ENCODE data around the gene FAM20C.
"Not testable (repeated sequence)": the region's sequence is repeated elsewhere in the genome, so short reads cannot be mapped to it uniquely, and the experiment has no call there.

Gene FAM20C

GRCh38 chr7:230274-230673 lies 37.9 kb downstream of the FAM20C start:
- DNase-seq: no peak

GRCh38 chr7:231030-231857 lies 38.9 kb downstream of the FAM20C start:
- DNase-seq: no peak

GRCh38 chr7:231858-232246 lies 39.5 kb downstream of the FAM20C start:
- no peak for DNase-seq

DNA sequence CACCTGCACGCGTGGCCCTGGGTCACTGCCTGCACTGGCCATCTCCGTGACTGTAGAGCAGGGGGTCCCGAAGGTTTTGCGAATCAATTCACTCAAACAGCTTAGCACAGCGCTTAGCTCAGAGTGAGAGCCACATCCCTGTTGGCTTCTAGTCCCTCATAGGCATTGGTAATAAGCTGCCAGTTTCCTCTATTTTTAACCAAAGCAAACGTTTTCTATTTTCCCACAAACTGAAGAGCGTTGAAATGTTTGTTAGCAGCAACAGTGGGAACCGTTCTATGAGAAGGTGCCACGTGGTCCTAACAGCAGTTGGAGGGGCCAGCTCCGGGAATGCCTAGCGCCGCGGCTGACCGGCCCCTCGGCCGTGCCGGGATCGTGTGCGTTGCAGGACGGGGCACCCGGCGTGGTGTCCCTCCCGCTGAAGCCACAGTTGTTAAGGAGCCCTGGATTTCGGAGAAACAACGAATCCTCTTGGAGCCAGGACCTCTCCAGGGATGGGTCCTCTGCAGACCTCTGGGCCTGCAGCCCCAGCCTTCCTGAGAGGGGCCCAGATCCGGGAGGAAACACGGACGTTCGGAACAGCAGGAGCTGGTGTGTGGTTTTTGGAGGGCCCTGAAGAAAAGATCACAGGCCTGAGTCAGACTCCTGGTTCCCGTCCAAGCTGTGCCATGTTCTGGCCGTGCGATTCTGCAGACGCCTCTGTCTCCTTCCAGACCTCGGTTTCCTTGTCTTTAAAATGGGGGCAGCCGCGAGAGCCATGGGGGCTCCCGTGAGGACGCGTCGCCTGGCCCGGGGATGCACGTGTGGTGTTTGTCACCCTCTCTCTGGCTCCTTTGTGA lies 40.3 kb downstream of the FAM20C start:
- DNase-seq: no peak

- no peak for DNase-seq
These were observed 41.1 kb downstream of the FAM20C start for GRCh38 chr7:233249-234035.

GRCh38 chr7:234051-234707 lies 41.8 kb downstream of the FAM20C start:
- DNase-seq: no peak

DNA sequence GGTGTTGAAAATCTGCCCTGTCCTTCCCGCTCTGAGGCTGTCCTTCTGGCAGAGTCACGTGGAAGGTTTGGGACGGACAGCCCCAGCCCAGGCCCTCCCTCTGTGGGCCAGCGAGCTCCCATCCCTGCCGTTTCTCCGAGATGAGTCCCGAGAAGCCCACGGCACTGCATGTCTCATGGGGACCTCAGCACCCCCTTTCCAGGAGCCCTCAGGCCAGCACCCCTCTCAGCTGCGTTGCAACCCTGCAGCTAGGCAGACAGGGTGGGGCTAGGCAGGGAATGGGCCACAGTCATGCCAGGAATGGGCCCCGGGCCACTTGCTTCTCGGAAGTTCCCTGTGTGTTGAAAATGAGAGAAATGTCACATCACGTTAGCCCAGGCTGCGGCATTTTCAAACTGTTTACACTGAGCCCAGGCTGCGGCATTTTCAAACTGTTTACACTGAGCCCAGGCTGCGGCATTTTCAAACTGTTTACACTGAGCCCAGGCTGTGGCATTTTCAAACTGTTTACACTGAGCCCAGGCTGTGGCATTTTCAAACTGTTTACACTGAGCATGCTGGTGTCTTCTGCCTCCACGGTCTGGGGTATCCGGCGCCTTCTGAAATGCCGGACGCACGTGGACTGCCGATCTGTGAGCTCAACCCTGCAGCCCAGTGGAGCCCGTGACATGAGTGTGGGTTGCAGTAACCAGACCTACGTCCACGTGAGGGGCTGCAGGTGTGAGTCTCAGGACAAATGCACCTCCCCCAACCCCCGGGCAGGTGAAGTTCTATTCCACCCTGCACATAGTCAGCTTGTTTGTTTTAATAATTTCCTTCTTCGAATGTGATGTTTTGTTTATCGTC lies 42.6 kb downstream of the FAM20C start:
- no peak for DNase-seq

- no peak for DNase-seq
These were observed 43.4 kb downstream of the FAM20C start for GRCh38 chr7:235576-236395.

- DNase-seq: no peak
These were observed 44.6 kb downstream of the FAM20C start for GRCh38 chr7:236967-237366.

- DNase-seq: no peak
These were observed 45.0 kb downstream of the FAM20C start for GRCh38 chr7:237385-237784.

DNA sequence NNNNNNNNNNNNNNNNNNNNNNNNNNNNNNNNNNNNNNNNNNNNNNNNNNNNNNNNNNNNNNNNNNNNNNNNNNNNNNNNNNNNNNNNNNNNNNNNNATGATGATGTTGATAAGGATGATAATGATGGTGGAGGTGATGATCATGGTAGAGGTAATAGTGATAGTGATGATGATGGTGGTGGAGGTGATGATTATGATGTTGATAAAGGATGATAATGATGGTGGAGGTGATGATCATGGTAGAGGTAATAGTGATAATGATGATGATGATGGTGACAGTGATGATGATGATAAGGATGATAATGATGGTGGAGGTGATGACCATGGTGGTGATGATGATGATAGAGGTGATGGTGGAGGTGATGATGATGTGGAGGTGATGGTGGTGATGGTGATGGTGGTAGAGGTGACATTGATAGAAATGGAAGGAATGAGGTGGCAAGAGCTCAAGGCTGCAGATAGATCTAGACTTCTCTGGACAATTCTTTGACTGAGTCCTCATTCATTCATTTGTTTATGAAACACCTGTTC lies 47.8 kb downstream of the FAM20C start:
- DNase-seq: no peak

DNA sequence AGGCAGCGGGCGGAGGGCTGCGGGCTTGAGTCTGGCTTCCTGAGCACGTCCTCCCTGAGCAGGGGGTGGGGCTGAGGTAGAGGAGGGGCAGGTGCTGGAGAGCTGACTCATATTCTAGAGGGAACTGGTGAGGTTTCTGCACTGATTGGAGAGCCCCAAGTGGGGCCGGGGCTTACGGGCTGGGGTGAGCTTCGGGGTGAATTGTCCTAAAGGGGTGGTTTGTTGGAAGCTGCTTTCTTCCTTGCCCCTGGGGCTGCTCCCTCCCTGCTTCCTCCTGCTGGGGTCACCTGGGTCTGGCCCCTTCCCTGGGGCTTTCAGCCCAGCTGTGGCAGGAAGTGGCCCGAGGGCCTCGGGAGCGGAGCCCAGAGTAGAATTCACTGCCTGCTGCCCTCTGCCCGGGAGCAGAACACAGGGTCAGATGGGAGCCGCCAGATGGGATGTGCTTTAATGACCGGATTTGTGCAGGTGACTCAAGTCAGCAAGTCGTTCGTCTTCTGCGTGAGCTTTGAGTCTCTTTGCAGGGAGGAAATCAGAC lies 48.6 kb downstream of the FAM20C start:
- no peak for DNase-seq

- no peak for DNase-seq
These were observed 49.1 kb downstream of the FAM20C start for GRCh38 chr7:241513-241912.

DNA sequence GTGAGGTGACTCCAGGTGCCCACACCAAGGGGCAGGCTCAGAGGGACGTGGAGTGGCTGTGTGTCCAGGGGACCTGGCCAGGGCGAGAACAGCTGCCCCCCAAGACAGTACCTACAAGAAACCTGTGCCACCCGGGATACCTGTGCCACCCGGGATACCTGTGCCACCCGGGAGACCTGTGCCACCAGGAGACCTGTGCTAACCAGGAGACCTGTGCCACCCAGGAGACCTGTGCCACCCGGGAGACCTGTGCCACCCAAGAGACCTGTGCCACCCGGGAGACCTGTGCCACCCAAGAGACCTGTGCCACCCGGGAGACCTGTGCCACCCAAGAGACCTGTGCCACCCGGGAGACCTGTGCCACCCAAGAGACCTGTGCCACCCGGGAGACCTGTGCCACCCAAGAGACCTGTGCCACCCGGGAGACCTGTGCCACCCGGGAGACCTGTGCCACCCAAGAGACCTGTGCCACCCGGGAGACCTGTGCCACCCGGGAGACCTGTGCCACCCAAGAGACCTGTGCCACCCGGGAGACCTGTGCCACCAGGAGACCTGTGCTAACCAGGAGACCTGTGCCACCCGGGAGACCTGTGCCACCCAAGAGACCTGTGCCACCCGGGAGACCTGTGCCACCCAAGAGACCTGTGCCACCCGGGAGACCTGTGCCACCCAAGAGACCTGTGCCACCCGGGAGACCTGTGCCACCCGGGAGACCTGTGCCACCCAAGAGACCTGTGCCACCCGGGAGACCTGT lies 50.6 kb downstream of the FAM20C start:
- DNase-seq: not testable (repeated sequence)

GRCh38 chr7:243580-243978 lies 51.2 kb downstream of the FAM20C start:
- DNase-seq: not testable (repeated sequence)

DNA sequence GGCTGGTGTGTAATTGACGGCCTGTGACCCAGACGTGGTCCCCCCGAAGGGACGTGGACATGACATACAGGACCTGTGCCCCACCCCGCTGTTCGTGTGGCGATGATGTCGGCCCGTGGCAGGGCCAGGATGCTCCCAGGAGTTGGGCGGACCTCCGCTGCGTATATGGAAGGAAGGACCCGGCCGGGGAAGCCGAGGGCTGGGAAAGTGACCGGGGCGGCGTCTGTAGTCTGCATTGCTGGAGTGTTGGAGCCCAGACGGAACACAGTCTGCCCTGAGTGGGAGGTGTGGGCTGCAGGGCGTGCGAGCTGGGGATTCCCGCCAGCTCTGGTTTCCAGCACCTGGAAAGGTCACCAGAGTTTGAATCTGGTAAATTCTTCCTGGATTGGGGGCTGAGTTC lies 52.6 kb downstream of the FAM20C start:
- DNase-seq: no peak

DNA sequence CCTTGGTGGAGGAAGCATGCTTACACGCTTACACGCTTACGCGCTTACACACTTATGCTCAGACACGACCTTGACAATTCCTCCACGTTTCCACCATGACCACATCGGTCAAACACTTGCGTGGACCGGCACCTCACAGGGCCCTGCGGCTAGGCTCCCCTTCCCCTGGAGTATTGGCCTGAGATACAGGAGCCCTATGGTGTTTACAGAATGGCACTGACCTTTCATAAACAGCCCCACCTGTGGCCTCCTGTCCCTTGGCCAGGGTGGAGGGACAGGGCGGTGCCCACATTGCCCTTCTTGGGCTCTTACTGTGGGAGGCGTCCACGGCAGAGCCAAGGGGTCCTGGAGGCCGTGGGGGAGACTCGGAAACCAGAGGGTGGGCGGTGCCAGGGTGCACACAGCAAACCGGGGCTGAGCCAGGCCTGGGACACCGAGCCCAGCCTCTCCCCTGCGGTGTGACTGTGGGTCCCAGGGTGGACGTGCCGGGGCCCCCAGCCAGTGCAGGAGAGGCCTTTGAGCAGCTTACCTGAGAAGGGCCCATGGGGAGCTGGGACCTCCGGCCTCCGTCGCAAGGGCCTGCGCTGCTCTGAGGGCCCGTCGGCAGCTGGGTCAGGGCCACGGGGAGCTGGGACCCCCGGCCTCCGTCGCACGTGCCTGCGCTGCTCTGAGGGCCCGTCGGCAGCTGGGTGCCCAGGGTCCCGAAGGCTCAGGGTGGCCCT lies 53.4 kb downstream of the FAM20C start:
- DNase-seq: no peak

DNA sequence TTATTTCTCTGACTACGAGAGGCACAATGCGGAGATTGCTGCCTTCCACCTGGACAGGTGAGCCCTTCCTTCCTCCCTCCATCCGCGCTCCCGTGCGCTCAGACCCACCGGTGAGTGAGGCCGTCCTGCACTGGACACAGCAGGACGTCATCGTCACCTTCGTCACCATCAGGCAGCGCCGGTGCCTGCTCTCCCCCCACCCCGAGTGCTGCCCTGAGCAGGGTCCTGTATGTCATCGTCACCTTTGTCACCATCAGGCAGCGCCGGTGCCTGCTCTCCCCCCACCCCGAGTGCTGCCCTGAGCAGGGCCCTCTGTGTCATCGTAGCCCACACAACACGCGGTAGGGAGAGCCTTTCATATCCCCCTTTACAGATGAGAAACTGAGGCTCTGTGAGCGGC lies 54.1 kb downstream of the FAM20C start:
- no peak for DNase-seq

DNA sequence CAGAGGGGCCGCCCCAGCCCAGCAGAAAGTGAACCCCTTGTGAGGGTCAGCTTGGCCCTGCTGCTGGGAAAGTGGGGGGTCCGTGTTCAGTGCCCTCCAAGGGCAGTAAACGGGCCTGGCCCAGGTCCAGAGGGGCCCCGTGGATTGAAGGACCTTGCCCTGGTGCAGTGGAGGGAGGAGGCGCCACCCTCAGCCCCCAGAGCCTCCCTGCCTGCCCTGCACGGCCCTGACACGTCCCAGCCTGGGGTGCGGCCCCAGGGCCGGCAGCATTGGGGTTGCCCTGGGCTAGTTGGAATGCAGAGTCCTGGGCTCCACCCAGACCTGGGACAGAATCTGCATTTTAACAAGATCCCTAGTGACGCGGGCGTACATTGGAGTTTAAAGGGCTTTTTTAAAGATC lies 54.8 kb downstream of the FAM20C start:
- no peak for DNase-seq
